ENCODE data around the gene DCDC2.

DCDC2 gene

GRCh38 chr6:24226541-24226940 is 131.3 kb downstream of the DCDC2 start:
- TF ChIP-seq GABPA (IDR thresholded peaks at IDR 0.05; ENCODE audit: low read depth) = no peak
- TF ChIP-seq REST (IDR thresholded peaks at IDR 0.05; ENCODE audit: insufficient replicate concordance, low read depth) = no peak
- TF ChIP-seq POLR2AphosphoS5 (IDR thresholded peaks at IDR 0.05; ENCODE audit: low read depth) = no peak
- no peak for TF ChIP-seq SPI1 (IDR thresholded peaks at IDR 0.05; ENCODE audit: borderline replicate concordance, low read depth)
- TF ChIP-seq CTCF (IDR thresholded peaks at IDR 0.05; ENCODE audit: insufficient read depth, low read length) = no peak

GRCh38 chr6:24225838-24226237 is 132.0 kb downstream of the DCDC2 start:
- no peak overlapping the region for H3K4me3 ChIP-seq (replicated peaks; ENCODE audit: insufficient read depth, low read length)
- TF ChIP-seq GABPA (IDR thresholded peaks at IDR 0.05; ENCODE audit: low read depth) (no peak), CTCF (IDR thresholded peaks at IDR 0.05; ENCODE audit: insufficient read depth, low read length) (no peak), REST (IDR thresholded peaks at IDR 0.05; ENCODE audit: insufficient replicate concordance, low read depth) (no peak), POLR2AphosphoS5 (IDR thresholded peaks at IDR 0.05; ENCODE audit: low read depth) (no peak), SPI1 (IDR thresholded peaks at IDR 0.05; ENCODE audit: borderline replicate concordance, low read depth) (no peak)
- DNase-seq (ENCODE audit: low read depth in 1 of 2, low spot score in 1 of 2) = no peak
- H3K27ac ChIP-seq (replicated peaks) = no peak overlapping the region
- H3K27me3 ChIP-seq (ENCODE audit: insufficient read depth, poor library complexity, severe bottlenecking) = no peaks in the 10 kb centered on the region

More at GRCh38 chr6:24226541-24226940, 131.3 kb downstream of the DCDC2 start:
- no peak overlapping the region for H3K4me3 ChIP-seq (replicated peaks; ENCODE audit: insufficient read depth, low read length)
- DNase-seq (ENCODE audit: low read depth in 1 of 2, low spot score in 1 of 2) = no peak
- H3K27me3 ChIP-seq (ENCODE audit: insufficient read depth, poor library complexity, severe bottlenecking) = no peaks in the 10 kb centered on the region
- no peak overlapping the region for H3K27ac ChIP-seq (replicated peaks)

GRCh38 chr6:24223115-24223919 is 134.5 kb downstream of the DCDC2 start:
- no peaks in the 10 kb centered on the region for H3K27me3 ChIP-seq (ENCODE audit: insufficient read depth, poor library complexity, severe bottlenecking)
- TF ChIP-seq SPI1 (IDR thresholded peaks at IDR 0.05; ENCODE audit: borderline replicate concordance, low read depth) (no peak), GABPA (IDR thresholded peaks at IDR 0.05; ENCODE audit: low read depth) (no peak)
- H3K27ac ChIP-seq (replicated peaks) = no peak overlapping the region
- DNase-seq (ENCODE audit: low read depth in 1 of 2, low spot score in 1 of 2) = no peak
- no peak overlapping the region for H3K4me3 ChIP-seq (replicated peaks; ENCODE audit: insufficient read depth, low read length)

GRCh38 chr6:24219670-24220069 is 138.2 kb downstream of the DCDC2 start:
- no peak for DNase-seq (ENCODE audit: low read depth in 1 of 2, low spot score in 1 of 2)
- no peak overlapping the region for H3K4me3 ChIP-seq (replicated peaks; ENCODE audit: insufficient read depth, low read length)
- no peak overlapping the region for H3K27ac ChIP-seq (replicated peaks)
- no peak for TF ChIP-seq POLR2AphosphoS5 (IDR thresholded peaks at IDR 0.05; ENCODE audit: low read depth)
- no peak for TF ChIP-seq GABPA (IDR thresholded peaks at IDR 0.05; ENCODE audit: low read depth)
- H3K27me3 ChIP-seq (ENCODE audit: insufficient read depth, poor library complexity, severe bottlenecking) = no peaks in the 10 kb centered on the region

Measured in HL-60 (cell line).